Measurements from ENCODE around the gene CELF2. TPM values are rescaled to one million over a fixed set of nuclear protein-coding genes. Genes with fewer than 3 reads are reported as not detected.

Gene CELF2
- total RNA-seq, 1 donor from 2014 or later, result 89.2 TPM

DNA sequence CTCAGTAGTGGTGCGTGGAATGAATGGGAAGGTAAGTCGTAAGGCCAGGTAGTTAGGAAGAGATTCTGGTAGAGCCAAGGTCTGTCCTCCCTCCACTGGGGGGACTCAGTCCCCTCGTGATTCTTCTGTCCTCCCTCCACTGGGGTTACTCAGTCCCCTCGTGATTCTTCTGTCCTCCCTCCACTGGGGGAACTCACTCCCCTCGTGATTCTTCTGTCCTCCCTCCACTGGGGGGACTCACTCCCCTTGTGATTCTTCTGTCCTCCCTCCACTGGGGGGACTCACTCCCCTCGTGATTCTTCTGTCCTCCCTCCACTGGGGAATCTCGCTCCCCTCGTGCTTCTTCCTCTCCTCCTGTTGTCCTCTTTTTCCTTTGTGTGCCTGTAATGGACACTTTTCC, 125.1 kb downstream of the CELF2 start:
- no peak for DNase-seq
- Mint-ChIP-seq H3K36me3 (ENCODE audit: low read depth) (no peaks in the 10 kb centered on the region), H3K4me1 (peaks cover 65% of the 10 kb centered on the region), H3K4me3 (no peak overlapping the region), H3K27ac (peak overlapping the region; percentile 27), H3K9me3 (no peaks in the 10 kb centered on the region), H3K27me3 (no peaks in the 10 kb centered on the region)
- ChIA-PET CTCF (interaction anchor here (1.0 to 4.8 kb wide), 2 partner anchors 23 to 128 kb away, joined by 3 to 44 read pairs; no protein-coding TSS in a partner anchor), POLR2A (interaction anchor here (0.7 to 1.7 kb wide), 3 partner anchors 21 to 151 kb away, joined by 3 to 5 read pairs (median 4); no protein-coding TSS in a partner anchor)
- ATAC-seq (ENCODE audit: low read depth), result no peak
- intact Hi-C loops (cut with micrococcal nuclease), result loop anchor here (1.0 to 10.0 kb wide), 2 partner anchors 48 to 128 kb away; no protein-coding TSS in a partner anchor
- TF ChIP-seq, protein P1, sequence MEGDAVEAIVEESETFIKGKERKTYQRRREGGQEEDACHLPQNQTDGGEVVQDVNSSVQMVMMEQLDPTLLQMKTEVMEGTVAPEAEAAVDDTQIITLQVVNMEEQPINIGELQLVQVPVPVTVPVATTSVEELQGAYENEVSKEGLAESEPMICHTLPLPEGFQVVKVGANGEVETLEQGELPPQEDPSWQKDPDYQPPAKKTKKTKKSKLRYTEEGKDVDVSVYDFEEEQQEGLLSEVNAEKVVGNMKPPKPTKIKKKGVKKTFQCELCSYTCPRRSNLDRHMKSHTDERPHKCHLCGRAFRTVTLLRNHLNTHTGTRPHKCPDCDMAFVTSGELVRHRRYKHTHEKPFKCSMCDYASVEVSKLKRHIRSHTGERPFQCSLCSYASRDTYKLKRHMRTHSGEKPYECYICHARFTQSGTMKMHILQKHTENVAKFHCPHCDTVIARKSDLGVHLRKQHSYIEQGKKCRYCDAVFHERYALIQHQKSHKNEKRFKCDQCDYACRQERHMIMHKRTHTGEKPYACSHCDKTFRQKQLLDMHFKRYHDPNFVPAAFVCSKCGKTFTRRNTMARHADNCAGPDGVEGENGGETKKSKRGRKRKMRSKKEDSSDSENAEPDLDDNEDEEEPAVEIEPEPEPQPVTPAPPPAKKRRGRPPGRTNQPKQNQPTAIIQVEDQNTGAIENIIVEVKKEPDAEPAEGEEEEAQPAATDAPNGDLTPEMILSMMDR (IDR thresholded peaks at IDR 0.05), result no peak

DNA sequence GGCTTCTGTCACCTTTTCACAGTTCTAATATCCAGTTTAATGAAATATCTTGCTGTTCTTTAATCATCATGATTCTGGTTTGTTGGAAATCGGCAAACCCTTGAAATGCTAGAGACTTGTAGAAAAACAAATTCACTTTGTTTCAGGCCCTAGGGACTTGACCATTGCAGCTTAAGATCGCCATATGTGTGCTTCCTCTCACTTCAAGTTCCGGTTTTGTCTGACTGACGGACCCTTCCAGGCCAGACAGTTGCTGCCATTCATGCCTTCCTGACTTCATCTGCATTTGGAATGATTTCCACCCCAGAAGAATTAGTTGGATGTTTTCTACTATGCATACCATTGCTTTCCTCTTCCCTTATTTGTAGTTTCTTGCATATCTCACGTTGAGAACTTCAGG, 125.6 kb downstream of the CELF2 start:
- intact Hi-C loops (cut with micrococcal nuclease), result loop anchor here (1.0 to 10.0 kb wide), 2 partner anchors 48 to 127 kb away; no protein-coding TSS in a partner anchor
- H3K4me1 Mint-ChIP-seq, result peaks cover 70% of the 10 kb centered on the region
- peak overlapping the region; percentile 27 for H3K27ac Mint-ChIP-seq
- H3K9me3 Mint-ChIP-seq, result no peaks in the 10 kb centered on the region
- no peak for DNase-seq
- no peak for ATAC-seq (ENCODE audit: low read depth)
- POLR2A ChIA-PET, result interaction anchor here (1.2 to 1.7 kb wide), 2 partner anchors 20 to 22 kb away, joined by 3 to 4 read pairs; no protein-coding TSS in a partner anchor
- H3K27me3 Mint-ChIP-seq, result no peaks in the 10 kb centered on the region
- CTCF ChIA-PET, result interaction anchor here (1.0 to 4.8 kb wide), 2 partner anchors 22 to 128 kb away, joined by 3 to 44 read pairs; no protein-coding TSS in a partner anchor
- no peaks in the 10 kb centered on the region for H3K36me3 Mint-ChIP-seq (ENCODE audit: low read depth)
- TF ChIP-seq, protein P1 (IDR thresholded peaks at IDR 0.05), result no peak
- no peak overlapping the region for H3K4me3 Mint-ChIP-seq

DNA sequence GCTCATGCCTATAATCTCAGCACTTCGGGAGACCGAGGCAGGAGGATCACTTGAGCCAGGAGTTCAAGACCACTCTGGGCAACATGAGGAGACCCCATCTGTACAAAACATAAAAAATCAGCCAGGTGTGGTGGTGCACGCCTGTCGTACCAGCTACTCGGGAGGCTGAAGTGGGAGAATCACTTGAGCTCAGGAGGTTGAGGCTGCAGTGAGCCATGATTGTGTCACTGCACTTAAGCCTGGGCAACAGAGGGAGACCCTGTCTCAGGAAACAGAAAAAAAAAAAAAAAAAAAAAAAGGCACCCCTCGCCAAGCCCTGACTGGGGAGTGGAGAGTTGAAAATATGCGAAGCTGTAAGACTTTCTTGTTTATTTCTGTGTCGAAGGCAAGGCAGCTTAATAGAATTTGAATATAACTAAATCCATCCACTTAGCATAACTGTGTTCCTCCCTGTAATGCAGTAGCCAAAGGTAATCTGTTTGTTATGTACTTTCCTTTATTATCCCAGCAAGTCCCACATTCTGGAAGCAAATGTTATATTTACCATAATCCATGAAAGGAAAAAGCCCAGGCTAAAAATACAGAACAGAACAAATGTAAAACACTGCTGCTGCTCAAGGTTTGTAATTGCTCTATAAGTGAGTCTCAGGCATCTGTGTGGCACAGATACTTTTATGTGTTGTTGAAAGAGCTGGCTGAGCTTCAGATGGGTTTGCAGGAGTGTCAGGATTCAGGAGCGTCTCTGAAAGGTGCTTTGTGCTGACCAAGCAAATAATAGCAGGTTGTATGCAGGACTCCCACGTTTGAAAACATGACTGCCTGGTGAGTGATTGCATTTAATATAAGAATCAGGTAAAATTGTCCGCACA, 127.2 kb downstream of the CELF2 start:
- intact Hi-C loops (cut with micrococcal nuclease), result loop anchor here (1.0 to 10.0 kb wide), 5 partner anchors 18 to 52 kb away; no protein-coding TSS in a partner anchor
- peak; percentile 21 for ATAC-seq (ENCODE audit: low read depth)
- TF ChIP-seq, protein P1 (IDR thresholded peaks at IDR 0.05), result no peak
- Mint-ChIP-seq H3K27me3 (no peaks in the 10 kb centered on the region), H3K4me1 (peaks cover 86% of the 10 kb centered on the region), H3K4me3 (peak overlapping the region; percentile 80), H3K36me3 (ENCODE audit: low read depth) (no peaks in the 10 kb centered on the region), H3K9me3 (no peaks in the 10 kb centered on the region), H3K27ac (peak overlapping the region; percentile 97)
- CTCF ChIA-PET, result interaction anchor here (2.2 to 4.8 kb wide), 4 partner anchors 21 to 126 kb away, joined by 7 to 44 read pairs (median 12); no protein-coding TSS in a partner anchor
- POLR2A ChIA-PET, result interaction anchor here (0.6 to 3.9 kb wide), 16 partner anchors 10 to 1812 kb away, joined by 3 to 73 read pairs (median 6); no protein-coding TSS in a partner anchor
- DNase-seq, result no peak

- DNase-seq (no peak), ATAC-seq (ENCODE audit: low read depth) (peak; percentile 79)
- ChIA-PET CTCF (interaction anchor here (2.2 to 4.8 kb wide), 5 partner anchors 20 to 125 kb away, joined by 7 to 44 read pairs (median 10); no protein-coding TSS in a partner anchor), POLR2A (interaction anchor here (0.5 to 3.9 kb wide), 14 partner anchors 10 to 100 kb away, joined by 3 to 73 read pairs (median 6); no protein-coding TSS in a partner anchor)
- no peaks in the 10 kb centered on the region for H3K9me3 Mint-ChIP-seq
- peak overlapping the region; percentile 80 for H3K4me3 Mint-ChIP-seq
- TF ChIP-seq, protein P1 (IDR thresholded peaks at IDR 0.05), result no peak
- H3K4me1 Mint-ChIP-seq, result peaks cover 92% of the 10 kb centered on the region
- intact Hi-C loops (cut with micrococcal nuclease), result loop anchor here (1.0 to 10.0 kb wide), 5 partner anchors 18 to 51 kb away; no protein-coding TSS in a partner anchor
- peak overlapping the region; percentile 97 for H3K27ac Mint-ChIP-seq
- H3K27me3 Mint-ChIP-seq, result no peaks in the 10 kb centered on the region
- H3K36me3 Mint-ChIP-seq (ENCODE audit: low read depth), result no peaks in the 10 kb centered on the region
Measured at GRCh38 chr10:11145495-11145855, 127.8 kb downstream of the CELF2 start.
